Lung (tissue), 12 donors: Measurements from ENCODE around the gene MTHFR. TPM values are rescaled to one million over a fixed set of nuclear protein-coding genes. Genes with fewer than 3 reads are reported as not detected.

ENCODE experiments used
- ATAC-seq: fragments of 200-7000 bp; cut with Tn5 transposase; one replicate; pipeline ENCODE4 v1.9.1; 2020; ENCODE audit warnings: moderate number of reproducible peaks; ENCODE audit not compliant: insufficient read depth, low FRiP score
- DNase-seq, 3 donors: peaks; one replicate each; pipeline ENCODE4 v3.0.0-alpha.2; 2013 to 2017
- H3K27ac ChIP-seq, 2 donors: one replicate each; pipeline ENCODE4 v1.5.1; 2013; ENCODE audit warnings: mild to moderate bottlenecking in 2 of 2, moderate library complexity in 2 of 2, control low read depth in 1 of 2, inconsistent platforms in 1 of 2, low read depth in 1 of 2, low read length in 1 of 2
- H3K27me3 ChIP-seq, 3 donors: one replicate each; pipeline ENCODE4 v1.5.1; 2013; ENCODE audit warnings: low read length in 2 of 3; ENCODE audit not compliant: control insufficient read depth in 3 of 3, insufficient read depth in 3 of 3
- H3K36me3 ChIP-seq, 4 donors: one replicate each; pipeline ENCODE4 v1.5.1; 2013; ENCODE audit warnings: low read length in 4 of 4, mild to moderate bottlenecking in 1 of 4, moderate library complexity in 1 of 4; ENCODE audit not compliant: control insufficient read depth in 4 of 4, insufficient read depth in 4 of 4
- H3K4me1 ChIP-seq, 5 donors: one replicate each; pipeline ENCODE4 v1.5.1; 2013; ENCODE audit warnings: low read length in 5 of 5, mild to moderate bottlenecking in 2 of 5, moderate library complexity in 1 of 5; ENCODE audit not compliant: control insufficient read depth in 5 of 5, insufficient read depth in 5 of 5
- H3K4me3 ChIP-seq: one replicate; pipeline ENCODE4 v1.5.1; 2013; ENCODE audit warnings: mild to moderate bottlenecking, control low read depth, moderate library complexity
- H3K9ac ChIP-seq, 2 donors: one replicate each; pipeline ENCODE4 v1.5.1; 2013; ENCODE audit warnings: low read length in 2 of 2, control low read depth in 1 of 2; ENCODE audit not compliant: insufficient read depth in 1 of 2
- H3K9me3 ChIP-seq, 4 donors: one replicate each; pipeline ENCODE4 v1.5.1; 2013; ENCODE audit warnings: low read length in 3 of 4, mild to moderate bottlenecking in 1 of 4, moderate library complexity in 1 of 4; ENCODE audit not compliant: control insufficient read depth in 4 of 4, insufficient read depth in 3 of 4
- CTCF ChIP-seq: IDR thresholded peaks from 2 replicates; pipeline ENCODE4 v1.5.1; 2012; ENCODE audit warnings: mild to moderate bottlenecking; ENCODE audit errors: control extremely low read depth, extremely low read depth
- WGBS, 2 donors: extraction: QIAGEN DNeasy Blood & Tissue Kit; methylation state at CpG; one replicate each; pipeline ENCODE4 v1.1.7; 2013; 5-methylcytosine and 5-hydroxymethylcytosine counted together
- polyA plus RNA-seq, 2 donors: library from polyadenylated mRNA; stranded (reverse); fragments of 200-250 nt; gene quantifications; one replicate each; pipeline ENCODE4 v1.2.1, GENCODE V29; 2013
- total RNA-seq, 2 donors: library from RNA; depleted of rRNA in 1 of 2; stranded (reverse); fragments of >200 nt in 1 of 2; gene quantifications; one replicate each; pipeline ENCODE4 v1.2.1, GENCODE V29; 2014 to 2021
- donor health status: control.
- donor health status: control.
- donor health status: Bipolar disorder and iron deficiency.
- donor health status: healthy.
- donor health status: DM: yes; HTN: yes; CAD: no.

The MTHFR gene
- total and polyA plus RNA-seq, 4 donors = 20.6 to 61.4 (median 30.0) TPM

DNA sequence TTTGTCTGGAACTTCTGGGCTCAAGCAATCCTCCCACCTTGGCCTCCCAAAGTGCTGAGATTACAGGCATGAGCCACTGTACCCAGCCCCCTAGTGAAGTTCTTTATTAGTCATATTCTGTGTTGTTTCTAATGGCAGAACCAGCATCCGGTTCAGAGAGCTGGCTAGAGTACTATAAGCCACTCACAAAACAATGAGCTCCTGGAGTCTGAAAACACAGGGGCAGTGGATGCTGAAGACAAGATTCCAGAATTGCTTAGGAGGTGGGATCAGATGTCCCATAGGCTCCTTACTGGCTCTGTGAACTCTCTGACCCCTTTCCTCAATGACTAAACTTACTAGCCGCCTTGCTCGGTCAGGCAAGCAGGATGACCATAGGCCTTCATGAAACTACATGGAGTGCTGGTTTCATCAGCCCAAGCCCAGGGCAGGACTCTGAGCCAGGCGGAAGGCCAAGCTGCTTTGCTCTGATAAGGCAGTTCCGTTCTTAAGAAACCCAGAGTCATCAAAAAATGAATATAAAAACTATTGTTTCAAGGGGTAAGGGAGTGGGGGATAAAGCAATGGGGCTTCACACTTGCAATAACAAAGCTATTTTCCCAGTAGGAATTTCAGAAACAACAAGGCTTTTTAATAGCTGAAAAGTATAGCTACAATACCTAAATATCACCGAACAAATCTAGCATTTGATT is 8.1 kb downstream of the MTHFR start:
- H3K27ac ChIP-seq = peak overlapping the region; percentile 15 to 64
- DNase-seq (peak in 2 of 3 donors; percentile 58 to 76), ATAC-seq (peak; percentile 77)
- peaks cover 10 to 52% (median 24%) of the 10 kb centered on the region in 4 donors for H3K36me3 ChIP-seq
- TF ChIP-seq CTCF = no peak
- H3K27me3 ChIP-seq = no peaks in the 10 kb centered on the region
- peaks cover 0 to 6% (median 0%) of the 10 kb centered on the region in 4 donors for H3K9me3 ChIP-seq
- WGBS, 2 donors = 79 to 91% methylated on average over 6 of the region's 6 CpGs
- H3K9ac ChIP-seq = no peak overlapping the region
- peaks cover 0 to 12% (median 5%) of the 10 kb centered on the region in 5 donors for H3K4me1 ChIP-seq
- no peak overlapping the region for H3K4me3 ChIP-seq

DNA sequence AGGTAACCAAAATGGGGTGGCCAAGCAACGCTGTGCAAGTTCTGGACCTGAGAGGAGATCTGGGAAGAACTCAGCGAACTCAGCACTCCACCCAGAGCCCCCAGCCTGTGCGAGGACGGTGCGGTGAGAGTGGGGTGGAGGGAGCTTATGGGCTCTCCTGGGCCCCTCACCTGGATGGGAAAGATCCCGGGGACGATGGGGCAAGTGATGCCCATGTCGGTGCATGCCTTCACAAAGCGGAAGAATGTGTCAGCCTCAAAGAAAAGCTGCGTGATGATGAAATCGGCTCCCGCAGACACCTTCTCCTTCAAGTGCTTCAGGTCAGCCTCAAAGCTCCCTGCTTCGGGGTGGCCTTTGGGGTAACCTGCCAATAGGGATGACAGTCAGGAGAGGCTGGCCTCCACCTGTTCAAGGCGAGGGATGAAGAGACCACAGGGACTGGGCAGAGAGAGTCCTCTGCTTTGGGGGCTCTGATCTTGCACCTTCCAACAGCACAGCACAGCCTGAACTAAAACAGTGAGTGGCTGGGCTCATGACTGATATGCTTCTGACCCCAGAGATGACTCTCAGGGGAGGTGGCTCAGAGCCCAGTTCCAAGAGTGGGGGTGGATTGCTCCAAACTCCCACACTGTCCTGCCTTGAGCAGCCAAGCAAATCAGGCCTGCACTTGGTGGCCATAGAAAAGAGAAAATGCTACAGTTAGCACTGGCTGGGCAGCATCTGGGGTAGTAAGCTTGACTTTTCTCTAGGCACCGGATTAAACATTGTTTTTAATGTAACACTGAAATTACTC is 9.5 kb downstream of the MTHFR start:
- DNase-seq (no peak), ATAC-seq (no peak)
- no peak for TF ChIP-seq CTCF
- 94 to 97% methylated on average over 15 of the region's 15 CpGs for WGBS, 2 donors
- Histone ChIP-seq H3K4me3 (peak overlapping the region; percentile 9), H3K27ac (peak overlapping the region; percentile 32 to 70), H3K36me3 (peaks cover 10 to 62% (median 34%) of the 10 kb centered on the region in 4 donors), H3K4me1 (peaks cover 0 to 24% (median 0%) of the 10 kb centered on the region in 5 donors), H3K9ac (no peak overlapping the region), H3K27me3 (no peaks in the 10 kb centered on the region), H3K9me3 (peaks cover 0 to 6% (median 0%) of the 10 kb centered on the region in 4 donors)

DNA sequence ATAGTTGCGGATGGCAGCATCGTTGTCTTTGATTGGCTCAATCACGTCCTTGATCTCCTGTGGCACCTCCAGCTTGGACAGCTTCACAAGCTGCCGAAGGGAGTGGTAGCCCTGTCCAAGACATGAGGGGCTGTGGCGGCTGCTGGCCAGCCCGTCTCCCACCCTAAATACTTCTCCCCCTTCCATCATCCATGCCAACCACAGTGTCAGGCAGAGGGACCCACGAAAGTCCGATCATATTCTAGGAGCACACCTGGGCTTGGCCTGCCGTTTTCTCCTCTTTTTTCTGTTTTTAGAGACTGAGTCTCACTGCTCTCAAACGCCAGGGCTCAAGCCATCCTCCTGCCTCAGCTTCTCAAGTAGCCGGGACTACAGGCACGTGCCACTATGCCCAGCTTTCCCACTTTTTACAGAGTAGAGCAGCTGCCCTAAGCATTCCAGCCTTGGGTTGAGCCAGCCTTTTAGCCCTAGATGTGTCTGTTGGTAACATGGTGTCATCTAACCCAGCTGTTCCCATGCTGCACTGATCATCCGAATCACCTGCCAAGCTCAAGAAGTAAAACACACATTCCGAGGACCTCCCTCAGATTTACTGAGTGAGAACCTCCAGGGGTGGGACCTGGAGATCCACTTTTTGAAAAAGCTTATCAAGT is 10.4 kb downstream of the MTHFR start:
- Histone ChIP-seq H3K4me1 (peaks cover 0 to 23% (median 0%) of the 10 kb centered on the region in 5 donors), H3K4me3 (no peak overlapping the region), H3K9ac (no peak overlapping the region), H3K27ac (peak overlapping the region in 1 of 2 donors; percentile 70), H3K9me3 (no peaks in the 10 kb centered on the region), H3K27me3 (no peaks in the 10 kb centered on the region), H3K36me3 (peaks cover 10 to 56% (median 34%) of the 10 kb centered on the region in 4 donors)
- DNase-seq (no peak), ATAC-seq (no peak)
- TF ChIP-seq CTCF = no peak
- WGBS, 2 donors = 91 to 95% methylated on average over 13 to 14 of the region's 14 CpGs
